GM19467 (cell line): ENCODE results near the gene SNX27.
A peak's percentile ranks its signal among the peaks of the same experiment; 100 is the strongest.

Source experiments
- ATAC-seq: cut with Tn5 transposase; IDR thresholded peaks from one replicate; pipeline ENCODE4 v1.9.1; 2021; ENCODE audit warnings: mild to moderate bottlenecking, moderate library complexity; ENCODE audit not compliant: unreplicated experiment

SNX27 gene

DNA sequence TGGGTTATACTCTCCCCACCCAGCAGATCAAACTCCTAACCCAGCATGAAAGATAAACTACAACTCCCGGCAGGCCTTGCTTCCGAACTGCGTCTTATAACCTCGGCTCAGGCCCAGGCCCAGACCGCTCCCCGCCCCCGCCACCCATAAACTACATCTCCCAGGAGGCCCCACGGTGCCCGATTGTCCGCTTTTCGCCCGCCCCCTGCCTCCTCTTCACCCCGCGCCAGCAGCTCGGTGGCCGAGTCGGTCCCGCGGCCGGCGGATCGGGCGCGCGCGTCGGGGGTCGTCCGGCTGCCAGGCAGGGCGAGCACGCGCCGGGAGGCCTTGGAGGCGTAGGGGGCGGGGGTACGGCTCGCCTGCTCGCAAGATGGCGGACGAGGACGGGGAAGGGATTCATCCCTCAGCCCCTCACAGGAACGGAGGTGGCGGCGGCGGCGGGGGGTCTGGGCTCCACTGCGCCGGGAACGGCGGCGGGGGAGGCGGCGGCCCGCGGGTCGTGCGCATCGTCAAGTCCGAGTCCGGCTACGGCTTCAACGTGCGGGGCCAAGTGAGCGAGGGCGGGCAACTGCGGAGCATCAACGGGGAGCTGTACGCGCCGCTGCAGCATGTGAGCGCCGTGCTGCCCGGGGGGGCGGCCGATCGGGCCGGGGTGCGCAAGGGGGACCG is at the start of gene SNX27:
TSS of gene SNX27 (plus strand) at position 219 of the 669 bp plus-strand sequence. CDS start at position 371, 152 bp downstream.
- peak; percentile 82 for ATAC-seq

- no peak for ATAC-seq
Observed at GRCh38 chr1:151562661-151563060, 49.2 kb upstream of the SNX27 start.

DNA sequence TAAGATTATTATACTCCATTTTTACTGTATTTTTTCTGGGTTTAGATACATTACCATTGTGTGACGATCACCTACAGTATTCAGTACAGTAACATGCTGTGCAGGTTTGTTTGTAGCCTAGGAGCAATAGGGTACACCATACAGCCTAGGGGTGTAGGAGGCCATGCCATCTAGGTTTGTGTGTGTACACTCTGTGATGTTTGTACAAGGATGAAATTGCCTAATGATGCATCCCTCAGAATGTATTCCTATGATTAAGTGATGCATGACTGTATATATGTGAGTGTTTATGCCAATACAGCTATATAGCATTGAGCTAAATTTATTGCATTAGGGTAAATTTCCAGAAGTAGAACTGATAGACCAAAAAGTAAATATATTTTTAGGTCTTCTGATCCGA is 48.5 kb upstream of the SNX27 start:
- no peak for ATAC-seq

DNA sequence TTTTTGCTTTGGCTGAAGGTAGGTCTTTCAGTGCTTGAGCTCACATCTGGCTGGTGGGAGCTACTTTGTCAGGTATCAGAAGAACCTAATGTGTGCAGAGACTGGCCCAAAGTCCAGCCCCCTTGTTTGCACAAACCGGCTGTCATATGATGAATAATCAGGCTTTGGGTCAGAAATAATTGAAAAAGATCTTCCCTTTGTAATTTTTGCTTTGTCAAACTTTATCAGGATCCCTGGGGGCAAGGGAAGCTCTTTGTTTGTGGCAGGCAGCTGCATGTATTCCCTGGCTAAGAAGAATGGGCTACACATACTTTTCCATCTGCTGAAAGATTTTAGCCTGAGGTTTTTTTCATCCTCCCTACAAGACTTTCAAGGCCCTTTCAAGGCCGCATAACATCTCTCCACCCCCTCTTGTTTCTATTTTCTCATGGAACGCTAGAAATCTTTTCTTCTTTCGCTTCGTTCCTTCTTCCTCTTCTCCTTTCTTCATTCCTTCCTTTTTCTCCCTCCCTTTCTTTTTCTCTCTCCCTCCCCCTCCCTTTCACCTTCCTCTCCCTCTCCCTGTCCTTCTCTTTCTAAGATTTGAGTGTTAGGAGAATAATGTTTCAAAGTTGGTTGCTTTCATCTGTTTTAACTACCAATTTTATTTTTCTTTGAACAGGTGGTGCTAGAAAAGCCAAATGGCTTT is 46.2 kb upstream of the SNX27 start:
- ATAC-seq, result no peak

DNA sequence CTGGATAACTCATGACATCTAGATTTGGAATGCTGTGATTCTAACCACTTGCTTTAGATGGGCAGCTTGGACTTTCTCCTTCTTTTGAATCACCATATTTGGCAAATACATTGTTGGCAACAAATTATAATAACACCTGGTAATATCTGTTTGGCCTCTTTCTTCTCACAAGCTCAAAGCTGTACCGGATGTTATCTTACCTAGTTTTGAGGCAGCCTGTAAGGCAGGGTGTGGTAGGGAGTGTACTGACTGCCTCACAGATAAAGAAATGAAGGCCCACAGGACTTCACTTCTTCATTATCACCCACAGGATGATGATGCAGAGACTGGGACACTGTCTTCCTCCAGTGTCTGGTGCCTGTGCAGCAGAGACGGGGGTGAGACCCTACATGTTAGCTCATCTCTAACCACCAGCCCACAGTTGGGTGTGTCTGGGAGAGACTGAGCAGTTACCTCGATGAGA is 43.2 kb upstream of the SNX27 start:
- no peak for ATAC-seq

DNA sequence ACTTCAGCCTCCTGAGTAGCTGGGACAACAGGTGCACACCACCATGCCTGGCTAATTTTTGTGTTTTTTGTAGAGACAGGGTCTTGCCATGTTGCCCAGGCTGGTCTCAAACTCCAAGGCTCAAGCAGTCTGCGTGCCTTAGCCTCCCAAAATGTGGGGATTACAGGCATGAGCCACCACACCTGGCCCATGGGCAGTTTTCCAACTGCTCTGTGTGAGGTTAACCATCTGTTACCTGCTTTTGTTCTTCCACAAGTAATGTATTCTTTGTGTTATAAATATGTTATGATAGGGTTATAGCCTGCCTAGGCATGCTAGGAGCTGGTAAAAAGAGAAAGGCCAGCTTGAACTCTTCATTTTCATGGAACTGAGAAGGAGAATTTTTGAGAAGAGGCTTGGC is 41.0 kb upstream of the SNX27 start:
- no peak for ATAC-seq

GRCh38 chr1:151574575-151575529 is 37.0 kb upstream of the SNX27 start:
- ATAC-seq, result no peak

DNA sequence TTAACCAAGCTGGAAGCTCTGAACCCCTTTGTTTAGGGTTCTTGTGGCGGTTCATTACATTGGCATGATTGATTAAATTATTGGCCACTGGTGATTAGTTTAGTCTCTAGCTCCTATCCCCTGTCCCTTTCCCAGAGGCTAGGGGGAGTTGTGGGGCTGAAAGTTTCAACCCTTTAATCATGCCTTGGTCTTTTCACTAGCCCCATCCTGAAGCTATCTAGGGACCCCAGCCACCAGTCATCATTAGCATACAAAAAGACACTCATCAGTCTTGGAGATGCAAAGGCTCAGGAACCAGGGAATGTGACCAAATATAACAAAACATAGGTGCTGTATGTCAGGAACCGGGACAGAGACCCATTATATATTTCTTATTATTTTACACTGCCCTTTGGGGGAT is 34.7 kb upstream of the SNX27 start:
- no peak for ATAC-seq

GRCh38 chr1:151578941-151579340 is 32.9 kb upstream of the SNX27 start:
- no peak for ATAC-seq

DNA sequence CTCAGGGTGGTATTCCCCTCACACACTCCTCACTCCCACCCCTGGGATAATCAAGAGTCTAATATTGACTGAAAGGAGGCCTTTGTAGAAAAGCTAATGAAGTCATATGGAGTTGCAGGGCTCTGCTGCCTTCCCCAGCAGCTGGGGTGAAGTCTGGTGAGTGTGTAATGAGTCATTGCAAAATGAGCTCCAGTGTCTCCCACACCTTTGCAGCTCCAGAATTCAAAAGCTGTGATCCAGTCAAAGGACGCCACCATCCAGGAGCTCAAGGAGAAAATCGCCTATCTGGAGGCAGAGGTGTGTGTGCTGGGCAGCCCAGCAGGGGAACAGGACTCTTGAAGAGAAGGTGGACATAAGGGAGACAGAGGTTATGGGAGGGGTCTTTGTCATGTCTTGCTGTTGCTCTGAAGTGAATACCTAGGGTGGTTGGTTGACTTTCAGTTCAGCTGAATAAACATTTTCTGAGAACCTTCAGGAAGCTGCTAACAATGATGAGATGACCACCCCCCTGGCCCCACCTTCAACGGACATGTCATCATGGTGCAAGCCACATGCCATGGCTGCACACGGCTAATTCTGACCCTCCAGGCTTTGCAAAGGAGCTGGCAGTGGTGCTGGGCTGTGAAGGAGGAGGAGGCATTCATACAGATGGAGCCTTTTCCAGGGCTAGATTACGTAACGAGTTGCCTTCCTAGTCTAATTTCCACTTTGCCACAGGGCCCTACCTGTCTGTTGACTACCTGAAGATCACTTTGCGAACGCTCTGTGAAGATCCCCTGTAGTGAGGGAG is 32.2 kb upstream of the SNX27 start:
- no peak for ATAC-seq

DNA sequence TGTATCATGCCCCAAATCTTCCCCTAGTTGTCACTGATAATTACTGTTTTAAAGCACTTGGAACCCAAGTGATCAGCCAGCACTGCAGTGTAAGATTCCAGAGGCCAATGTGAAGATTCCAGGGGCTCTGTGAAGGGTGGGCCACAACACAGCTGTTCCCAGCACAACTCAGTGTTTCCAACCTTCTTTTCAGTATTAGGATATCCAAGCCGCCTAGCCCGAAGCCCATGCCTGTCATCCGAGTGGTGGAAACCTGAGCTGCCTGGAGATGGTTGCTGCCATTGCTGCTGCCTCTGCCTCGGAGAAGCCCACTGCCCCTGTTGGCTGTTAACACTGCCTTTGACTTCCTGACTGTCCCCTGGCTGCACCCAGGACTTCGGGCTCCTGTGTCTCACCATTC is 30.4 kb upstream of the SNX27 start:
- ATAC-seq, result no peak

GRCh38 chr1:151581921-151582320 is 29.9 kb upstream of the SNX27 start:
- no peak for ATAC-seq

GRCh38 chr1:151583796-151584195 is 28.1 kb upstream of the SNX27 start:
- no peak for ATAC-seq

DNA sequence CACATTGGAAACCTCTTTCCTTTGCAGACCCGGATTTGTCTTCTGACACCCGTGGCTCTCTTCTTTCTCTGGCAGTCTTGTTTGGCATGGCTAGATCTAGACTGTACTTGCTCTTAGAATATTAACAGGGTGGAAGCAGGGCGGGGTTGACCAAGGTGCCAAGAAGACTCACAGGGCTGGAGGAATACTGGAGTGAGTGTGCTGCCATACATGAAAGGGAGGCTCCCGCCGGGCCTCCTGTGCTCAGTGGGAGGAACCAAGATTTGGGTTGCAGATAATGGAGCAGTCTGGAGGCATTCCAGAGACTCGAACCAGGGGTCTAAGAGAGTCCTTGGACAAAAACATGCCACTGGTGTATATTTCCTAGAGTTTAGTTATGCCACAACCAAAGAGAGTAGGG is 27.6 kb upstream of the SNX27 start:
- ATAC-seq, result no peak

GRCh38 chr1:151584780-151585179 is 27.1 kb upstream of the SNX27 start:
- no peak for ATAC-seq

DNA sequence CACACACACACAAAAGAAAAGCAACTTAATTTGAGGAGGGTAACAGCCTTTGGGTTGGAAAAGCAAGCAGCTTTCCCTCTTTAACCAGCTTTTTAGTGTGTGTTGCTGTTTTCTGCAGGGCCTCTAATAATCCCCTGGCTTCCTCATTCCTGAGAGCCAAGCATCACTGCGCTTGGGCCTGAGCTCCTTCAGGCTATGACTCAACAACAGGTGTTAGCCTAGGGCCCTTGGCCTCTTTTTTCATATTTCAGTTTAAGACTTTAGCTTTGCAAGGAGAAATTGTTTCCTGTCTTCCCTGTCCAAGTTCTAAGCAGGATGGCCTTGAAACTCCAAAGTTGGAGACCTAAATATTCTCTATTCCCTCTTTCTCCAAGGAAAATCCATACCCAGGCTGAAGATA is 26.2 kb upstream of the SNX27 start:
- ATAC-seq, result no peak

GRCh38 chr1:151590961-151591360 is 20.9 kb upstream of the SNX27 start:
- no peak for ATAC-seq

DNA sequence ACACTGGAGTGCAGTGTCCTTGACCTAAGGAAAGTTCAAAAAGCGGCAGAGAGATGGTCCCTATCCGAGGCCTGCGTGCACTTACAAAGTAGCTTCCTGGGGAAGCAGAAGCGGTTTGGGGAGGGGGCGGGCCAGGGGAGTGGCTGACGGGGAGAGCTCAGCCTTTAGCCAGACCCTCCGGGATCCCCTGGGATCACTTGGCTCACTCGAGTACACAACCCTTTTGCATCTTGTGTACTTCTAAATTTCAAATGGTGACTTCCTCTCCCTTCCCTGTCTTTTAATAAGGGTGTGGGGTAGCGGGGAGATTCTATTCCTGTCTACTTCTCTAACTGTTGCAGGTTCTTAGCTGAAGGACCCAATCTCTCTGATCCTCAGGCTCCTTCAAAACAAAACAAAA is 18.1 kb upstream of the SNX27 start:
- ATAC-seq, result no peak

- peak; percentile 59 for ATAC-seq
Observed at GRCh38 chr1:151594143-151594625, 17.7 kb upstream of the SNX27 start.

DNA sequence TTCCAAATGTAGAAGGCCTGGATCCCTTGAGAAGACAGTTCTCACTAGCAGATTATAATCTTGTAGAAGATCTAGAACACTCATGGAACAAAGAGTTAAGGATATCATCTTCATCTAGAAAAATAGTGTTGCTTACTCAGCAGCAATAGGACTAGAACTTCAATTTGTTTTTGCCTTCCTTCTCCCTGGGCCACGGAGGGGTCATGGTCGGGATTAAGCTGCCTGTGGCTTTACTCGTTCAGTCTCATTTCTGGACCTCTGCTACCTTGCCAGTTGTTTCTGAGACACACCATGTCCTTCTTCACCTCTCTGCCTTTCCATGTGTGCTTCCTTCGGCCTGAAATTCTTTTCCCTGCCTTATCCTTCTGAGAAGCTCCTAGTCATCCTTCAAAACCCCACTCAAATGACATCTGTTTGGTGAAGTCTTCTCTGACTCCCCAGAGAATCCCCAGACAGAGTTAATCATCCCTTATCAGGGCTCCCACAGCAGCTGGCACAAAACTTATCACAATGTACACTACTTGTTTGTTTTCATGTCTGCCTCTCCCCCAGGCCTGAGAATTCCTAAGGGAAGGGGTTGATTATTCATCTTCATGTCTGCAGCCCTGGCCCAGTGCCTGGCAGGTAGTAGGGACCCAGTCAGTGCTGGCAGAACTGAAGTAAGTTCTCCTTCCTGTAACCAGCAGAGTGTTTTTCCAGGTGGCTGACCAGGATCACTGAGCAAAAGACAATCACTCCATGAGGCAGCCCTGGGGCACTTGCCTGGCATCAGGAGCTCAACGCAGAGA is 15.5 kb upstream of the SNX27 start:
- no peak for ATAC-seq
